ENCODE results near the gene ATP13A4. TPM values are rescaled to one million over a fixed set of nuclear protein-coding genes. Genes with fewer than 3 reads are reported as not detected.

ATP13A4 gene
- total RNA-seq, 4 donors from 2014 or later = 0.77 to 5.9 (median 0.88) TPM; not detected in 1

DNA sequence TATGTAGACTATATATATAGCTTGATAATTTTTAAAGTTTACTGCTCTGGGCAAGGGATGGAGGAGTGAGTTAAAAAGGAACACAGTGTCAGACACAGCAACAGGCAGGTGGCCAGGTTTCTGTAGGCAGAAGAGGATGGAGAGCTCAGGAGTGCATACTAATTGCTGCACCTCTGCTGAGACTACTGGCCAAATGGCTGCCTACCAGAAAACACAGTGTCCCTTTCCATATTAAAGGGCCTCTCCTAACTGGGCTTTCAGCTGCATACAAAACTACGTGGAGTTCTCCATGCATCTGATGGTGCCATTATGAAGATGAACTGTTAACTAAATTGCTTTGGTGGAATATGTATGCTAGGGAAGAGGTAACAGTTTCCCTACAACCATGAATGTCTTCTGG lies 1.8 kb downstream of the ATP13A4 start:
- Histone ChIP-seq H3K36me3 (no peaks in the 10 kb centered on the region), H3K27ac (no peak overlapping the region), H3K27me3 (no peaks in the 10 kb centered on the region), H3K4me3 (no peak overlapping the region), H3K4me1 (no peaks in the 10 kb centered on the region), H3K9me3 (no peaks in the 10 kb centered on the region)
- no peak for DNase-seq
- intact Hi-C loops (cut with DNase I; ENCODE audit: low total_unique reads) = no loop called here
- TF ChIP-seq, protein P1, sequence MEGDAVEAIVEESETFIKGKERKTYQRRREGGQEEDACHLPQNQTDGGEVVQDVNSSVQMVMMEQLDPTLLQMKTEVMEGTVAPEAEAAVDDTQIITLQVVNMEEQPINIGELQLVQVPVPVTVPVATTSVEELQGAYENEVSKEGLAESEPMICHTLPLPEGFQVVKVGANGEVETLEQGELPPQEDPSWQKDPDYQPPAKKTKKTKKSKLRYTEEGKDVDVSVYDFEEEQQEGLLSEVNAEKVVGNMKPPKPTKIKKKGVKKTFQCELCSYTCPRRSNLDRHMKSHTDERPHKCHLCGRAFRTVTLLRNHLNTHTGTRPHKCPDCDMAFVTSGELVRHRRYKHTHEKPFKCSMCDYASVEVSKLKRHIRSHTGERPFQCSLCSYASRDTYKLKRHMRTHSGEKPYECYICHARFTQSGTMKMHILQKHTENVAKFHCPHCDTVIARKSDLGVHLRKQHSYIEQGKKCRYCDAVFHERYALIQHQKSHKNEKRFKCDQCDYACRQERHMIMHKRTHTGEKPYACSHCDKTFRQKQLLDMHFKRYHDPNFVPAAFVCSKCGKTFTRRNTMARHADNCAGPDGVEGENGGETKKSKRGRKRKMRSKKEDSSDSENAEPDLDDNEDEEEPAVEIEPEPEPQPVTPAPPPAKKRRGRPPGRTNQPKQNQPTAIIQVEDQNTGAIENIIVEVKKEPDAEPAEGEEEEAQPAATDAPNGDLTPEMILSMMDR (IDR thresholded peaks at IDR 0.05) = no peak
- no peak for TF ChIP-seq POLR2A (IDR thresholded peaks at IDR 0.05)

DNA sequence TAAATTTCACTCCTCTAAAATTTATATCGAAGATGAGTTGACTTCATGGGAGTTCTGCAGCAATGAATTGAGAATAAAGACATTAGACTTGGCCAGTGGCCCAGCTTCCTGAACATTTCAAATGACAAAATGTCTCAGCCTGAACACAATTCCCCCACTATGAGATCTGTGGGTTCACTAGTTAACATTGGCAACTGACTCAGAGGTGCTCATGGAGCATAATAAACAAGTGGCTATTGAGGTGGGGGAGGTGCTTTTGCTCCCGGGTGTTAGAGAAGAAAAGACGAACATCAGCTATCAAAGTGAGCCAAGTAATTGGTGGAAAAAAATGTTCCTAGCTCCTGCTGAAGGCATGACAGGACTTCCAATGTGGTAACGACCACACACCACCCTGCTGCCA lies 6.3 kb downstream of the ATP13A4 start:
- Histone ChIP-seq H3K4me1 (no peaks in the 10 kb centered on the region), H3K27ac (no peak overlapping the region), H3K9me3 (no peaks in the 10 kb centered on the region), H3K4me3 (no peak overlapping the region), H3K36me3 (no peaks in the 10 kb centered on the region), H3K27me3 (no peaks in the 10 kb centered on the region)
- TF ChIP-seq, protein P1 (IDR thresholded peaks at IDR 0.05) = no peak
- TF ChIP-seq POLR2A (IDR thresholded peaks at IDR 0.05) = no peak
- DNase-seq = no peak
- intact Hi-C loops (cut with DNase I; ENCODE audit: low total_unique reads) = no loop called here

DNA sequence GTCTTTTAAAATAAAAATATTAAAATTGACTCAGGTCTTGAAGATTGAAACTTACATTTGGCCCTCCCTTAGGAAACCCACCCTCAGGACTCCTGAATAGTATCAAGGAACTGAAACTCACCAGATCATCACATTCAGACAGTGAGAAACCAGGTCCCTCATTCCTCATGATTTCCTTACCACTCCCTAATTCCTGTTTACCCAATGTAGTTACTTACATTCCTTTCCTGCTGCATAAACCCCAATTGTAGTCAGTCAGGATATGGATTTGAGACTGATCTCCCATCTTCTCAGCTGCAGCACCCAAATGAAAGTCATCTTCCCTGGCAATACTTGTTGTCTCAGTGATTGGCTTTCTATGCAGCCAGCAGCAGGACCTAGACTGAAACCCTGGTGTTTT lies 8.6 kb downstream of the ATP13A4 start:
- Histone ChIP-seq H3K9me3 (no peaks in the 10 kb centered on the region), H3K27me3 (no peaks in the 10 kb centered on the region), H3K27ac (no peak overlapping the region), H3K4me1 (no peaks in the 10 kb centered on the region), H3K4me3 (no peak overlapping the region), H3K36me3 (no peaks in the 10 kb centered on the region)
- intact Hi-C loops (cut with DNase I; ENCODE audit: low total_unique reads) = no loop called here
- no peak for DNase-seq
- no peak for TF ChIP-seq POLR2A (IDR thresholded peaks at IDR 0.05)
- TF ChIP-seq, protein P1 (IDR thresholded peaks at IDR 0.05) = no peak

DNA sequence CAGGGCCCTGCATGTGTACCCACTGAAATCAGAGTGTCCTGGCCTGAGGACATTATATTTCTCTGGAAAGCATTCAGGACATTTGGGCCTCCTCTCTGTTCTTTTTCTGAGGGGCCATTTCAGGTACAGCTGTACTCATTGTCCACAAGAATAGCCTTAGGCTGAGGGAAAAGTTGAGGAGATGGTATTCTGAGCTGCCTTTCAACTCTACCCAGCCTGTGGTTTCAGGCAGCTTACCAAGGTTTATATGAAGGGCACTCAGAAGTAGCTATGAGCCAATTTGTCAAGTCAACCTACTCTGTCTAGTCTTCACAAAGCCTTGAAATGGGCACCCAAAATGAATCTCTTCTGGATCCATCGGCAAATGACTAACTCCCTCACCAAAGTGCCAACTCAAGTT lies 9.4 kb downstream of the ATP13A4 start:
- intact Hi-C loops (cut with DNase I; ENCODE audit: low total_unique reads) = no loop called here
- DNase-seq = no peak

DNA sequence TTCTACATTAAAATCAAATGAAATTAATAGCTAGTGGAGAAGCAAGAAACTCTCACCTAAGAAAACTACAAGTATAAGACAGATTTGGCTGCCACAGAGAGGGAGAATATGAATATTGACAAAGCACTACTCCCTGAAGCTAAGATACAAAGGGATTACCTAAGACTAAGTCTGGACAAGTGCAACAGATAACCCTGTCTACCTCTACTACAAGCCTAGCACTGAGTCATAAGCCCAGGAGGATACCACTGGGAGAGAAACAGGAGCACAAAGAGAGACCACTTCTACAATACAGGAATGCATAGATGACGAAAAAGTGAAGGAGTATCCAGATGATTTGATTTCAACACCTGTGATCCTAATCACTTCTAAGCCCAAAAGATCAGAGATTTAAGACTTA lies 10.4 kb downstream of the ATP13A4 start:
- Histone ChIP-seq H3K36me3 (no peaks in the 10 kb centered on the region), H3K27me3 (no peaks in the 10 kb centered on the region), H3K4me3 (no peak overlapping the region), H3K9me3 (no peaks in the 10 kb centered on the region), H3K27ac (no peak overlapping the region), H3K4me1 (no peaks in the 10 kb centered on the region)
- TF ChIP-seq, protein P1 (IDR thresholded peaks at IDR 0.05) = no peak
- no peak for TF ChIP-seq POLR2A (IDR thresholded peaks at IDR 0.05)
- intact Hi-C loops (cut with DNase I; ENCODE audit: low total_unique reads) = no loop called here
- DNase-seq = no peak

More for the DNA sequence above, 9.4 kb downstream of the ATP13A4 start:
- Histone ChIP-seq H3K9me3 (no peaks in the 10 kb centered on the region), H3K4me3 (no peak overlapping the region), H3K27ac (no peak overlapping the region), H3K27me3 (no peaks in the 10 kb centered on the region), H3K4me1 (no peaks in the 10 kb centered on the region), H3K36me3 (no peaks in the 10 kb centered on the region)
- TF ChIP-seq, protein P1 (IDR thresholded peaks at IDR 0.05) = no peak
- no peak for TF ChIP-seq POLR2A (IDR thresholded peaks at IDR 0.05)

All from uterus (tissue), 4 donors.